H1 (cell line): Measurements from ENCODE around the gene COL5A1. TPM values are rescaled to one million over a fixed set of nuclear protein-coding genes. Genes with fewer than 3 reads are reported as not detected.

Experiments used
- CTCF ChIA-PET: fragments of 300-600 bp; sonication (Branson Sonifier 250); formaldehyde crosslinking; loops from one replicate; lab custom pipeline; 2021; ENCODE audit not compliant: partially characterized antibody; lab: Charles Lee
- POLR2A ChIA-PET: fragments of 300-600 bp; sonication (Branson Sonifier 250); formaldehyde crosslinking; loops from one replicate; lab custom pipeline; 2021; ENCODE audit warnings: inconsistent platforms; ENCODE audit not compliant: partially characterized antibody; lab: Charles Lee
- DNase-seq, 2 experiments: peaks; one replicate each; pipeline versions ENCODE4 v3.0.0 to v3.0.0-alpha.2; 2010 to 2022; ENCODE audit warnings: low spot score in 2 of 2, low read depth in 1 of 2, mixed read lengths in 1 of 2
- FAIRE-seq: peaks from 2 replicates; lab custom pipeline; 2011; peaks lifted over from hg19 to GRCh38; lab: Jason Lieb, UNC
- H2AFZ ChIP-seq: 2 replicates; pipeline ENCODE4 v1.8.1; 2012; ENCODE audit warnings: low read length, inconsistent platforms
- H2AK5ac ChIP-seq: 2 replicates; pipeline ENCODE4 v1.6.1; 2013; ENCODE audit warnings: low read depth, low read length
- H2BK120ac ChIP-seq: replicated peaks from 2 replicates; pipeline ENCODE3; 2013; ENCODE audit warnings: low read depth, low read length, inconsistent platforms
- H2BK12ac ChIP-seq: 2 replicates; pipeline ENCODE4 v1.6.1; 2013; ENCODE audit warnings: low read depth, low read length
- H2BK15ac ChIP-seq: 2 replicates; pipeline ENCODE4 v1.6.1; 2013; ENCODE audit warnings: low read length
- H2BK20ac ChIP-seq: 2 replicates; pipeline ENCODE4 v1.6.1; 2013; ENCODE audit warnings: low read length
- H2BK5ac ChIP-seq: 2 replicates; pipeline ENCODE4 v1.6.1; 2013; ENCODE audit warnings: low read depth, low read length
- H3K14ac ChIP-seq: 2 replicates; pipeline ENCODE4 v1.6.1; 2013; ENCODE audit warnings: inconsistent platforms; ENCODE audit not compliant: insufficient read length
- H3K18ac ChIP-seq: 2 replicates; pipeline ENCODE4 v1.6.1; 2013; ENCODE audit warnings: low read length; ENCODE audit errors: extremely low read depth
- H3K23ac ChIP-seq: 2 replicates; pipeline ENCODE4 v1.6.1; 2013; ENCODE audit warnings: inconsistent platforms; ENCODE audit not compliant: insufficient read length
- H3K23me2 ChIP-seq: 2 replicates; pipeline ENCODE4 v1.6.1; 2013; ENCODE audit warnings: low read depth, low read length
- H3K27ac ChIP-seq: 2 replicates; pipeline ENCODE4 v1.6.1; 2011; ENCODE audit warnings: low read depth, low read length, inconsistent platforms
- H3K27me3 ChIP-seq, 4 experiments: replicated peaks in 1 of 4; 1 replicate in 1 of 4; 2 replicates in 3 of 4; pipeline versions ENCODE4 v1.6.1 to v1.8.1; 2011 to 2013; ENCODE audit warnings: low read length in 3 of 4, mild to moderate bottlenecking in 3 of 4, inconsistent platforms in 2 of 4, mixed read lengths in 2 of 4, moderate library complexity in 1 of 4; ENCODE audit not compliant: control insufficient read depth in 3 of 4, insufficient read depth in 3 of 4; ENCODE audit errors: extremely low read depth in 1 of 4
- H3K36me3 ChIP-seq, 4 experiments: 2 replicates each; pipeline versions ENCODE4 v1.6.1 to v1.8.1; 2011 to 2013; ENCODE audit warnings: mild to moderate bottlenecking in 4 of 4, low read length in 3 of 4, moderate library complexity in 2 of 4, control low read depth in 1 of 4, inconsistent platforms in 1 of 4; ENCODE audit not compliant: insufficient read depth in 4 of 4, control insufficient read depth in 2 of 4
- H3K4ac ChIP-seq: replicated peaks from 2 replicates; pipeline ENCODE3; 2013; ENCODE audit warnings: low read length, low read depth, mixed read lengths, inconsistent platforms; ENCODE audit not compliant: insufficient read length
- H3K4me1 ChIP-seq, 4 experiments: replicated peaks in 1 of 4; 1 replicate in 1 of 4; 2 replicates in 3 of 4; pipeline versions ENCODE4 v1.6.1 to v1.8.1; 2011 to 2013; ENCODE audit warnings: low read length in 3 of 4, inconsistent platforms in 2 of 4, mixed read lengths in 1 of 4; ENCODE audit not compliant: insufficient read depth in 4 of 4, control insufficient read depth in 3 of 4
- H3K4me2 ChIP-seq, 2 experiments: 2 replicates each; pipeline versions ENCODE4 v1.6.1 to v1.8.1; 2011 to 2013; ENCODE audit warnings: low read depth in 2 of 2, low read length in 2 of 2, control low read depth in 1 of 2, inconsistent platforms in 1 of 2, mild to moderate bottlenecking in 1 of 2; ENCODE audit not compliant: insufficient read depth in 1 of 2
- H3K4me3 ChIP-seq, 4 experiments: fragments of 200-600, 300-600 bp in 1 of 4; sonication (generic), shearing (Covaris generic), sonication (Bioruptor Twin) in 1 of 4; 2 replicates each; pipeline versions ENCODE4 v1.5.1 to v1.8.1; 2011 to 2016; ENCODE audit warnings: low read length in 4 of 4, low read depth in 3 of 4, control low read depth in 2 of 4, inconsistent platforms in 2 of 4, mild to moderate bottlenecking in 2 of 4, mixed read lengths in 1 of 4, moderate library complexity in 1 of 4; ENCODE audit not compliant: insufficient read depth in 2 of 4; ENCODE audit errors: extremely low read depth in 1 of 4
- H3K56ac ChIP-seq: replicated peaks from 2 replicates; pipeline ENCODE3; 2013; ENCODE audit warnings: low read depth, mild to moderate bottlenecking, mixed read lengths, low read length, inconsistent platforms; ENCODE audit not compliant: insufficient read length
- H3K79me1 ChIP-seq: 2 replicates; pipeline ENCODE4 v1.6.1; 2013; ENCODE audit warnings: low read depth, low read length, control low read depth
- H3K79me2 ChIP-seq, 2 experiments: 2 replicates each; pipeline versions ENCODE4 v1.6.1 to v1.8.1; 2012 to 2013; ENCODE audit warnings: low read length in 2 of 2, mild to moderate bottlenecking in 2 of 2, inconsistent platforms in 1 of 2; ENCODE audit not compliant: insufficient read depth in 2 of 2, control insufficient read depth in 1 of 2
- H3K9ac ChIP-seq, 4 experiments: replicated peaks in 1 of 4; 1 replicate in 1 of 4; 2 replicates in 3 of 4; pipeline versions ENCODE4 v1.6.1 to v1.8.1; 2011 to 2013; ENCODE audit warnings: low read depth in 3 of 4, low read length in 3 of 4, control low read depth in 2 of 4, mild to moderate bottlenecking in 2 of 4, moderate library complexity in 2 of 4, inconsistent platforms in 1 of 4; ENCODE audit errors: extremely low read depth in 1 of 4
- H3K9me3 ChIP-seq, 2 experiments: 2 replicates each; pipeline versions ENCODE4 v1.6.1 to v1.8.1; 2012 to 2013; ENCODE audit warnings: mild to moderate bottlenecking in 2 of 2, moderate library complexity in 2 of 2, control low read depth in 1 of 2, inconsistent platforms in 1 of 2, low read depth in 1 of 2, low read length in 1 of 2, mixed read lengths in 1 of 2; ENCODE audit not compliant: insufficient read depth in 2 of 2
- H4K20me1 ChIP-seq, 2 experiments: replicated peaks in 1 of 2; 2 replicates each; pipeline versions ENCODE3 to v1.8.1; 2011 to 2013; ENCODE audit warnings: inconsistent platforms in 2 of 2, low read length in 2 of 2, mild to moderate bottlenecking in 1 of 2; ENCODE audit not compliant: insufficient read depth in 2 of 2, control insufficient read depth in 1 of 2
- H4K5ac ChIP-seq: 2 replicates; pipeline ENCODE4 v1.6.1; 2013; ENCODE audit warnings: low read length, low read depth, mixed read lengths, inconsistent platforms; ENCODE audit not compliant: insufficient read length
- H4K8ac ChIP-seq: 2 replicates; pipeline ENCODE4 v1.8.0; 2013; ENCODE audit warnings: mild to moderate bottlenecking, moderate library complexity, low read length, inconsistent platforms; ENCODE audit not compliant: insufficient read depth; ENCODE audit errors: extremely low read depth
- H4K91ac ChIP-seq: replicated peaks from 2 replicates; pipeline ENCODE3; 2013; ENCODE audit warnings: low read length, mixed read lengths, inconsistent platforms; ENCODE audit not compliant: insufficient read length
- EGR1 ChIP-seq: IDR thresholded peaks from 2 replicates; pipeline ENCODE4 v1.6.1; 2011; ENCODE audit warnings: low read depth, low read length, borderline replicate concordance
- EZH2 ChIP-seq: fragments of 200-600 bp; sonication (generic); IDR thresholded peaks from 2 replicates; pipeline ENCODE4 v1.7.1; 2012; ENCODE audit warnings: low read depth, mild to moderate bottlenecking, moderate library complexity, low read length, inconsistent platforms; ENCODE audit not compliant: severe bottlenecking
- GABPA ChIP-seq: IDR thresholded peaks from 2 replicates; pipeline ENCODE4 v1.6.1; 2011; ENCODE audit warnings: mild to moderate bottlenecking, low read length, moderate library complexity, borderline replicate concordance; ENCODE audit not compliant: insufficient read depth
- MAX ChIP-seq: IDR thresholded peaks from 2 replicates; pipeline ENCODE4 v1.6.1; 2012; ENCODE audit warnings: inconsistent platforms
- NRF1 ChIP-seq: IDR thresholded peaks from 2 replicates; pipeline ENCODE4 v1.6.1; 2011; ENCODE audit warnings: mild to moderate bottlenecking, low read depth, low read length, improper control_type of control experiment
- POLR2AphosphoS5 ChIP-seq: IDR thresholded peaks from 2 replicates; pipeline ENCODE4 v1.6.1; 2011; ENCODE audit warnings: low read depth, low read length
- RBBP5 ChIP-seq: IDR thresholded peaks from 2 replicates; pipeline ENCODE4 v1.7.1; 2012; ENCODE audit warnings: low read depth, mild to moderate bottlenecking, inconsistent platforms, low read length, moderate library complexity, borderline replicate concordance
- WGBS, 2 experiments: shearing (Covaris generic) in 1 of 2; methylation state at CpG; one replicate each; pipeline versions ENCODE4 v1.1.6 to v1.1.7; 2013 to 2015; ENCODE audit warnings: low lambda C conversion rate in 2 of 2, mixed read lengths in 2 of 2, inconsistent platforms in 1 of 2, low coverage in 1 of 2, missing lambda C conversion rate in 1 of 2; ENCODE audit not compliant: insufficient replicate concordance in 2 of 2, insufficient coverage in 1 of 2, insufficient read length in 1 of 2; ENCODE audit errors: extremely low coverage in 1 of 2, missing lambda C conversion rate in 1 of 2; 5-methylcytosine and 5-hydroxymethylcytosine counted together
- polyA plus RNA-seq, 7 experiments: library from polyadenylated mRNA; depleted of rRNA in 3 of 7; stranded (reverse) in 5 of 7; unstranded in 2 of 7; fragments of >200 nt in 5 of 7; fragments of 200-250 nt in 2 of 7; gene quantifications; 1 replicate in 5 of 7; 2 replicates in 1 of 7; 4 replicates in 1 of 7; pipeline versions ENCODE4 v1.2.1 to v1.2.3, GENCODE V29; 2011 to 2013; ENCODE audit warnings: missing spikeins in 2 of 7, mixed read lengths in 2 of 7
- total RNA-seq: library from RNA; stranded (reverse); fragmentation: NEBNext Ultra II Directional; extraction: Animal tissue kit (Norgen Biotek cat#: 25700); gene quantifications from 2 replicates; pipeline ENCODE4 v1.2.1, GENCODE V29; 2021

The COL5A1 gene
- total and polyA plus RNA-seq, 2 of the 8 experiments (the other 6 are each of a cell fraction or from before 2014, with no cell fraction given) = 3.8 to 12.0 TPM

- Histone ChIP-seq H4K91ac (no peak overlapping the region), H4K5ac (no peak overlapping the region), H3K27ac (no peak overlapping the region), H2BK5ac (no peak overlapping the region), H3K27me3 (no peaks in the 10 kb centered on the region), H3K4me1 (no peaks in the 10 kb centered on the region), H2BK120ac (no peak overlapping the region), H4K8ac (no peak overlapping the region), H2AK5ac (no peak overlapping the region), H3K4me2 (no peak overlapping the region), H3K4ac (no peak overlapping the region), H2BK15ac (no peak overlapping the region), H3K79me2 (no peaks in the 10 kb centered on the region), H3K56ac (no peak overlapping the region), H3K9me3 (no peaks in the 10 kb centered on the region), H3K9ac (no peak overlapping the region), H4K20me1 (no peaks in the 10 kb centered on the region), H3K14ac (no peak overlapping the region), H2BK12ac (no peak overlapping the region), H3K36me3 (no peaks in the 10 kb centered on the region; a peak in 1 of 8 replicates), H3K23me2 (no peaks in the 10 kb centered on the region), H3K18ac (no peak overlapping the region), H3K79me1 (no peaks in the 10 kb centered on the region), H2AFZ (no peak overlapping the region), H3K23ac (no peak overlapping the region), H3K4me3 (no peak overlapping the region), H2BK20ac (no peak overlapping the region)
- WGBS, 2 experiments = 90% methylated on average over 12 of the region's 12 CpGs; no CpG with 5 or more reads in 1 of the 2 experiments
- ChIA-PET POLR2A (no interaction called here), CTCF (interaction anchor here (1.0 to 4.2 kb wide), 15 partner anchors 13 to 143 kb away, joined by 3 to 19 read pairs (median 5); no protein-coding TSS in a partner anchor)
- FAIRE-seq (no peak), DNase-seq (no peak)
- TF ChIP-seq MAX (no peak), EZH2 (no peak), GABPA (no peak), NRF1 (no peak), RBBP5 (no peak), POLR2AphosphoS5 (no peak), EGR1 (no peak)
Measured at GRCh38 chr9:134840511-134840910, 198.9 kb downstream of the COL5A1 start.
